WTC11 (cell line): ENCODE data around the gene TRIM4. TPM values are rescaled to one million over a fixed set of nuclear protein-coding genes. Genes with fewer than 3 reads are reported as not detected.
A peak's percentile ranks its signal among the peaks of the same experiment; 100 is the strongest.
"Not testable (repeated sequence)": the region's sequence is repeated elsewhere in the genome, so short reads cannot be mapped to it uniquely, and the experiment has no call there.

Experiments
- ATAC-seq: fragments of 200-7000 bp; cut with Tn5 transposase; 2 replicates; pipeline ENCODE4 v1.10.0; 2021; ENCODE audit warnings: mild to moderate bottlenecking, moderate library complexity
- CTCF ChIA-PET: fragments of 300-600 bp; sonication (Branson Sonifier 250); formaldehyde crosslinking; loops from one replicate; lab custom pipeline; 2021; ENCODE audit warnings: antibody characterized with exemption; lab: Charles Lee
- POLR2A ChIA-PET: fragments of 350-600 bp; sonication (Branson Sonifier 250); formaldehyde crosslinking; loops from one replicate; lab custom pipeline; 2021; ENCODE audit warnings: antibody characterized with exemption; lab: Charles Lee
- DNase-seq: peaks from one replicate; pipeline ENCODE4 v3.0.0; 2021; ENCODE audit warnings: low spot score
- H3K27ac Mint-ChIP-seq: 2 replicates; pipeline ENCODE4 v1.8.0; 2021; ENCODE audit warnings: mixed read lengths
- H3K27me3 Mint-ChIP-seq: 2 replicates; pipeline ENCODE4 v1.8.0; 2021; ENCODE audit warnings: low read depth, mild to moderate bottlenecking, moderate library complexity, mixed read lengths
- H3K36me3 Mint-ChIP-seq: 2 replicates; pipeline ENCODE4 v1.8.0; 2021; ENCODE audit warnings: mixed read lengths
- H3K4me1 Mint-ChIP-seq: 2 replicates; pipeline ENCODE4 v1.8.0; 2022; ENCODE audit warnings: mixed read lengths
- H3K4me3 Mint-ChIP-seq: 2 replicates; pipeline ENCODE4 v1.8.0; 2021; ENCODE audit warnings: mild to moderate bottlenecking, moderate library complexity, mixed read lengths
- H3K9me3 Mint-ChIP-seq: 2 replicates; pipeline ENCODE4 v1.8.0; 2021; ENCODE audit warnings: mixed read lengths
- AFF4 ChIP-seq: sonication (generic); formaldehyde crosslinking; IDR thresholded peaks from 2 replicates; pipeline ENCODE4 v1.8.1; 2023; ENCODE audit warnings: mild to moderate bottlenecking, missing genetic modification reagents, borderline replicate concordance
- CREM ChIP-seq: sonication (generic); formaldehyde crosslinking; IDR thresholded peaks from 2 replicates; pipeline ENCODE4 v1.8.1; 2022; ENCODE audit warnings: mild to moderate bottlenecking, missing genetic modification reagents, moderate library complexity
- E2F4 ChIP-seq: sonication (generic); formaldehyde crosslinking; IDR thresholded peaks from 2 replicates; pipeline ENCODE4 v1.8.1; 2022; ENCODE audit warnings: low read depth, mild to moderate bottlenecking, moderate library complexity, missing genetic modification reagents, borderline replicate concordance
- FOXJ3 ChIP-seq: sonication (generic); formaldehyde crosslinking; IDR thresholded peaks from 2 replicates; pipeline ENCODE4 v1.9.0; 2021; ENCODE audit warnings: missing genetic modification reagents, mild to moderate bottlenecking, borderline replicate concordance
- HMGXB4 ChIP-seq: sonication (generic); formaldehyde crosslinking; IDR thresholded peaks from 2 replicates; pipeline ENCODE4 v1.8.1; 2023; ENCODE audit warnings: mild to moderate bottlenecking, moderate library complexity, missing genetic modification reagents
- NFE2L1 ChIP-seq: sonication (generic); formaldehyde crosslinking; IDR thresholded peaks from 2 replicates; pipeline ENCODE4 v1.8.1; 2023; ENCODE audit warnings: missing genetic modification reagents
- ZNF121 ChIP-seq: sonication (generic); formaldehyde crosslinking; IDR thresholded peaks from 2 replicates; pipeline ENCODE4 v1.8.0; 2023; ENCODE audit warnings: missing genetic modification reagents
- ZNF281 ChIP-seq: sonication (generic); formaldehyde crosslinking; IDR thresholded peaks from 2 replicates; pipeline ENCODE4 v1.8.0; 2023; ENCODE audit warnings: mild to moderate bottlenecking, missing genetic modification reagents
- ZNF396 ChIP-seq: fragments of 250-450 bp; sonication (Bioruptor Pico); IDR thresholded peaks from 2 replicates; pipeline ENCODE4 v1.8.0; 2021; ENCODE audit warnings: mild to moderate bottlenecking, moderate library complexity, borderline replicate concordance
- total RNA-seq: library from RNA; stranded (reverse); gene quantifications from 3 replicates; pipeline ENCODE4 v1.2.3, GENCODE V29; 2021

Gene TRIM4
- total RNA-seq, 1 experiment from 2014 or later = 6.6 TPM

- H3K36me3 Mint-ChIP-seq = peaks cover 48% of the 10 kb centered on the region
- CTCF ChIA-PET = interaction anchor here (0.6 to 1.4 kb wide), 2 partner anchors 37 to 405 kb away, joined by 3 read pairs; no protein-coding TSS in a partner anchor
- H3K27me3 Mint-ChIP-seq = peaks cover 22% of the 10 kb centered on the region
- peak; percentile 76 for TF ChIP-seq ZNF121 (CRISPR knock-in tag)
- TF ChIP-seq, all 79 proteins: peak for 1; not testable (repeated sequence) for 78
- DNase-seq, ATAC-seq, H3K27ac Mint-ChIP-seq, H3K4me3 Mint-ChIP-seq, POLR2A ChIA-PET: not testable (repeated sequence)
- H3K4me1 Mint-ChIP-seq = peaks cover 17% of the 10 kb centered on the region
- H3K9me3 Mint-ChIP-seq = peaks cover 57% of the 10 kb centered on the region
Observed at GRCh38 chr7:99950819-99951218, 31.5 kb upstream of the TRIM4 start.

- ATAC-seq (no peak), DNase-seq (no peak)
- Mint-ChIP-seq H3K4me1 (peaks cover 23% of the 10 kb centered on the region), H3K27me3 (peaks cover 16% of the 10 kb centered on the region), H3K27ac (no peak overlapping the region), H3K36me3 (peaks cover 48% of the 10 kb centered on the region), H3K9me3 (peaks cover 51% of the 10 kb centered on the region), H3K4me3 (no peak overlapping the region)
- POLR2A ChIA-PET = interaction anchor here (0.5 to 0.6 kb wide), 2 partner anchors 27 to 30 kb away, joined by 3 to 7 read pairs; partner anchors contain the start of gene TRIM4
- TF ChIP-seq FOXJ3 (CRISPR knock-in tag) = no peak
- CTCF ChIA-PET = interaction anchor here (1.4 kb wide), 1 partner anchor 36 kb away, joined by 3 read pairs; no protein-coding TSS in a partner anchor
Observed at GRCh38 chr7:99949645-99950228, 30.4 kb upstream of the TRIM4 start.

- no peak overlapping the region for H3K4me3 Mint-ChIP-seq
- H3K27ac Mint-ChIP-seq = peak overlapping the region; percentile 60; the same call in 1 of the 2 replicates
- CTCF ChIA-PET = interaction anchor here (0.5 to 1.7 kb wide), 3 partner anchors 18 to 34 kb away, joined by 3 to 4 read pairs (median 3); partner anchors contain the start of gene GJC3
- peaks cover 44% of the 10 kb centered on the region for H3K9me3 Mint-ChIP-seq
- H3K4me1 Mint-ChIP-seq = peaks cover 40% of the 10 kb centered on the region
- ATAC-seq (no peak), DNase-seq (no peak)
- H3K36me3 Mint-ChIP-seq = peaks cover 48% of the 10 kb centered on the region
- POLR2A ChIA-PET = no interaction called here
- TF ChIP-seq CREM (CRISPR knock-in tag) = no peak
- TF ChIP-seq ZNF281 (CRISPR knock-in tag) = no peak
- no peak for TF ChIP-seq AFF4 (CRISPR knock-in tag)
- TF ChIP-seq NFE2L1 (CRISPR knock-in tag) = no peak
- TF ChIP-seq HMGXB4 = no peak
- TF ChIP-seq ZNF396 (CRISPR knock-in tag) = no peak
- no peak for TF ChIP-seq E2F4 (CRISPR knock-in tag)
- H3K27me3 Mint-ChIP-seq = peaks cover 12% of the 10 kb centered on the region
Observed at GRCh38 chr7:99947608-99948007, 28.3 kb upstream of the TRIM4 start.
